IMR-90 (cell line): Measurements from ENCODE around the gene TMEM131. TPM values are rescaled to one million over a fixed set of nuclear protein-coding genes. Genes with fewer than 3 reads are reported as not detected.

ENCODE experiments used
- ATAC-seq: fragments of 200-7000 bp; cut with Tn5 transposase; 2 replicates; pipeline ENCODE4 v1.9.1; 2020; ENCODE audit warnings: low read depth, mild to moderate bottlenecking, moderate library complexity
- BruUV-seq: library from RNA; stranded (reverse); fragments of 400-500 nt; replicated peaks from 2 replicates; lab custom pipeline; 2021; lab: Mats Ljungman, UMichigan
- CTCF ChIA-PET: fragments of 300-600 bp; formaldehyde crosslinking; extraction: SDS; loops from one replicate; lab custom pipeline; 2021; ENCODE audit warnings: antibody characterized with exemption; lab: Yijun Ruan, JAX
- POLR2A ChIA-PET: fragments of 300-600 bp; sonication (Branson Sonifier 250); formaldehyde crosslinking; loops from one replicate; lab custom pipeline; 2022; ENCODE audit warnings: antibody characterized with exemption; ENCODE audit not compliant: unreplicated experiment; lab: Charles Lee
- DNase-seq: peaks from one replicate; pipeline ENCODE4 v3.0.0; 2013
- H2AFZ ChIP-seq: replicated peaks from 2 replicates; pipeline ENCODE3; 2013; ENCODE audit warnings: low read length, mild to moderate bottlenecking; ENCODE audit not compliant: poor library complexity
- H2AK5ac ChIP-seq: 2 replicates; pipeline ENCODE4 v1.6.1; 2013; ENCODE audit warnings: low read depth, low read length, inconsistent platforms
- H2AK9ac ChIP-seq: replicated peaks from 2 replicates; pipeline ENCODE3; 2013; ENCODE audit warnings: mild to moderate bottlenecking, low read depth, low read length, moderate library complexity; ENCODE audit not compliant: poor library complexity
- H2BK120ac ChIP-seq: 2 replicates; pipeline ENCODE4 v1.6.1; 2013; ENCODE audit warnings: low read depth, low read length, inconsistent platforms
- H2BK15ac ChIP-seq: 3 replicates; pipeline ENCODE4 v1.6.1; 2013; ENCODE audit warnings: low read depth, low read length, inconsistent platforms
- H2BK20ac ChIP-seq: 2 replicates; pipeline ENCODE4 v1.6.1; 2013; ENCODE audit warnings: low read depth, mild to moderate bottlenecking, inconsistent platforms, low read length, moderate library complexity
- H2BK5ac ChIP-seq: 2 replicates; pipeline ENCODE4 v1.6.1; 2013; ENCODE audit warnings: mild to moderate bottlenecking, low read depth, low read length, inconsistent platforms; ENCODE audit not compliant: poor library complexity, severe bottlenecking
- H3K14ac ChIP-seq: replicated peaks from 2 replicates; pipeline ENCODE4 v1.6.1; 2013; ENCODE audit warnings: low read depth, low read length, inconsistent platforms
- H3K18ac ChIP-seq: 2 replicates; pipeline ENCODE4 v1.6.1; 2013; ENCODE audit warnings: low read depth, low read length, control low read depth
- H3K23ac ChIP-seq: 2 replicates; pipeline ENCODE4 v1.6.1; 2013; ENCODE audit warnings: low read depth, low read length, inconsistent platforms
- H3K27ac ChIP-seq: 2 replicates; pipeline ENCODE4 v1.5.1; 2013; ENCODE audit warnings: mild to moderate bottlenecking, control low read depth, low read length; ENCODE audit not compliant: insufficient read depth
- H3K27me3 ChIP-seq: 2 replicates; pipeline ENCODE4 v1.6.1; 2013; ENCODE audit warnings: low read length; ENCODE audit not compliant: control insufficient read depth, insufficient read depth
- H3K36me3 ChIP-seq: 2 replicates; pipeline ENCODE4 v1.6.1; 2013; ENCODE audit warnings: low read length, mixed read lengths; ENCODE audit not compliant: control insufficient read depth, insufficient read depth
- H3K4ac ChIP-seq: 2 replicates; pipeline ENCODE4 v1.6.1; 2013; ENCODE audit warnings: low read depth, low read length, inconsistent platforms
- H3K4me1 ChIP-seq: 2 replicates; pipeline ENCODE4 v1.6.1; 2013; ENCODE audit warnings: low read length, mixed read lengths; ENCODE audit not compliant: control insufficient read depth, insufficient read depth
- H3K4me2 ChIP-seq: 2 replicates; pipeline ENCODE4 v1.6.1; 2013; ENCODE audit warnings: low read depth, mild to moderate bottlenecking, control low read depth, low read length, moderate library complexity
- H3K4me3 ChIP-seq: 2 replicates; pipeline ENCODE4 v1.5.1; 2013; ENCODE audit warnings: low read depth, mild to moderate bottlenecking, control low read depth, low read length, moderate library complexity; ENCODE audit not compliant: insufficient read depth
- H3K56ac ChIP-seq: 2 replicates; pipeline ENCODE4 v1.6.1; 2013; ENCODE audit warnings: low read length, inconsistent platforms; ENCODE audit not compliant: insufficient read depth; ENCODE audit errors: extremely low read depth
- H3K79me1 ChIP-seq, 2 experiments: 2 replicates each; pipeline ENCODE4 v1.6.1; 2013; ENCODE audit warnings: low read length in 2 of 2, inconsistent platforms in 1 of 2, low read depth in 1 of 2
- H3K9ac ChIP-seq: 2 replicates; pipeline ENCODE4 v1.6.1; 2013; ENCODE audit warnings: low read depth, low read length, control low read depth
- H3K9me1 ChIP-seq: 2 replicates; pipeline ENCODE4 v1.6.1; 2013; ENCODE audit warnings: low read length, inconsistent platforms; ENCODE audit not compliant: insufficient read depth
- H3K9me3 ChIP-seq: 2 replicates; pipeline ENCODE4 v1.6.1; 2013; ENCODE audit warnings: low read length; ENCODE audit not compliant: control insufficient read depth, insufficient read depth
- H4K20me1 ChIP-seq: 2 replicates; pipeline ENCODE4 v1.6.1; 2013; ENCODE audit warnings: low read length, inconsistent platforms; ENCODE audit not compliant: insufficient read depth
- H4K5ac ChIP-seq: 2 replicates; pipeline ENCODE4 v1.6.1; 2013; ENCODE audit warnings: mild to moderate bottlenecking, low read depth, low read length, control low read depth
- H4K8ac ChIP-seq, 2 experiments: 2 replicates each; pipeline ENCODE4 v1.6.1; 2013; ENCODE audit warnings: low read depth in 2 of 2, low read length in 2 of 2, control low read depth in 1 of 2, inconsistent platforms in 1 of 2
- H4K91ac ChIP-seq: 2 replicates; pipeline ENCODE4 v1.6.1; 2013; ENCODE audit warnings: low read depth, low read length, inconsistent platforms; ENCODE audit not compliant: insufficient read depth
- BHLHE40 ChIP-seq: fragments of 150-350 bp; IDR thresholded peaks from 2 replicates; pipeline ENCODE4 v1.6.1; 2016; ENCODE audit warnings: mild to moderate bottlenecking, low read depth, low read length
- FOS ChIP-seq: fragments of 150-350 bp; IDR thresholded peaks from 2 replicates; pipeline ENCODE4 v1.6.1; 2016; ENCODE audit warnings: low read depth, low read length
- RAD21 ChIP-seq: IDR thresholded peaks from 2 replicates; pipeline ENCODE4 v1.6.1; 2012; ENCODE audit warnings: low read length, improper control_type of control experiment
- WGBS, 2 experiments: methylation state at CpG; one replicate each; pipeline versions ENCODE4 v1.1.5 to v1.1.7; 2013; ENCODE audit warnings: missing lambda C conversion rate in 2 of 2; ENCODE audit not compliant: insufficient read length in 1 of 2; ENCODE audit errors: extremely low coverage in 2 of 2; 5-methylcytosine and 5-hydroxymethylcytosine counted together
- dilution Hi-C: fragments of 300-500 bp; cut with HindIII; formaldehyde crosslinking; loops from one replicate; pipeline ENCODE4 v1.14.3; 2018; ENCODE audit warnings: low sequenced_read_pairs; ENCODE audit not compliant: unreplicated experiment
- in situ Hi-C: fragments of 300-500 bp; cut with MboI; formaldehyde crosslinking; loops from 3 replicates; pipeline ENCODE4 v1.14.3; 2019; ENCODE audit warnings: low sequenced_read_pairs, inconsistent platforms, mixed read lengths
- intact Hi-C: fragments of 100-400 bp; cut with micrococcal nuclease; formaldehyde crosslinking; loops from 2 replicates; pipeline ENCODE4 v1.10.0; 2022
- polyA plus RNA-seq, 3 experiments: library from polyadenylated mRNA; depleted of rRNA; stranded (reverse); fragments of >200 nt; gene quantifications; 2 replicates each; pipeline ENCODE4 v1.2.3, GENCODE V29; 2012; ENCODE audit warnings: low replicate concordance in 1 of 3
- total RNA-seq: library from RNA; depleted of rRNA; stranded (reverse); fragments of >200 nt; gene quantifications from 2 replicates; pipeline ENCODE4 v1.2.3, GENCODE V29; 2012

Gene TMEM131
- total and polyA plus RNA-seq, 2 of the 4 experiments (the other 2 are of a cell fraction), result 13.3 to 14.0 TPM

- Histone ChIP-seq H4K5ac (no peak overlapping the region), H3K4ac (no peak overlapping the region), H2BK15ac (no peak overlapping the region), H3K56ac (no peak overlapping the region), H3K36me3 (no peaks in the 10 kb centered on the region), H2AFZ (no peak overlapping the region), H3K4me2 (no peak overlapping the region), H3K14ac (no peak overlapping the region), H3K9ac (no peak overlapping the region), H3K18ac (no peak overlapping the region), H3K79me1 (no peaks in the 10 kb centered on the region), H3K23ac (no peak overlapping the region), H2BK120ac (no peak overlapping the region), H3K4me1 (peaks cover 5% of the 10 kb centered on the region), H4K8ac (no peak overlapping the region), H3K27ac (no peak overlapping the region), H2AK5ac (no peak overlapping the region), H2AK9ac (no peak overlapping the region), H2BK20ac (no peak overlapping the region), H3K9me1 (peaks cover 5% of the 10 kb centered on the region; the same call in 1 of the 2 replicates), H4K20me1 (no peaks in the 10 kb centered on the region), H4K91ac (no peak overlapping the region), H3K4me3 (no peak overlapping the region), H3K27me3 (no peaks in the 10 kb centered on the region), H3K9me3 (no peaks in the 10 kb centered on the region), H2BK5ac (no peak overlapping the region)
- ChIA-PET CTCF (no interaction called here), POLR2A (no interaction called here)
- no peak for TF ChIP-seq BHLHE40
- TF ChIP-seq RAD21, result no peak
- TF ChIP-seq FOS, result no peak
- dilution Hi-C loops (no loop called here), intact Hi-C loops (loop anchor here (10.0 kb wide), 1 partner anchor 1030 kb away; no protein-coding TSS in a partner anchor), in situ Hi-C loops (no loop called here)
- ATAC-seq (no peak), DNase-seq (no peak)
- no CpG with 5 or more reads among the region's 2 CpGs for WGBS, 2 experiments
- BruUV-seq, result no TSS peak
Measured at GRCh38 chr2:98014379-98014778, 18.6 kb upstream of the TMEM131 start.
